Central memory CD4-positive, alpha-beta T cell (primary cell): ENCODE measurements around the gene GDF15.

ENCODE experiments used
- DNase-seq: peaks from one replicate; pipeline ENCODE4 v3.0.0; 2022

Gene GDF15

DNA sequence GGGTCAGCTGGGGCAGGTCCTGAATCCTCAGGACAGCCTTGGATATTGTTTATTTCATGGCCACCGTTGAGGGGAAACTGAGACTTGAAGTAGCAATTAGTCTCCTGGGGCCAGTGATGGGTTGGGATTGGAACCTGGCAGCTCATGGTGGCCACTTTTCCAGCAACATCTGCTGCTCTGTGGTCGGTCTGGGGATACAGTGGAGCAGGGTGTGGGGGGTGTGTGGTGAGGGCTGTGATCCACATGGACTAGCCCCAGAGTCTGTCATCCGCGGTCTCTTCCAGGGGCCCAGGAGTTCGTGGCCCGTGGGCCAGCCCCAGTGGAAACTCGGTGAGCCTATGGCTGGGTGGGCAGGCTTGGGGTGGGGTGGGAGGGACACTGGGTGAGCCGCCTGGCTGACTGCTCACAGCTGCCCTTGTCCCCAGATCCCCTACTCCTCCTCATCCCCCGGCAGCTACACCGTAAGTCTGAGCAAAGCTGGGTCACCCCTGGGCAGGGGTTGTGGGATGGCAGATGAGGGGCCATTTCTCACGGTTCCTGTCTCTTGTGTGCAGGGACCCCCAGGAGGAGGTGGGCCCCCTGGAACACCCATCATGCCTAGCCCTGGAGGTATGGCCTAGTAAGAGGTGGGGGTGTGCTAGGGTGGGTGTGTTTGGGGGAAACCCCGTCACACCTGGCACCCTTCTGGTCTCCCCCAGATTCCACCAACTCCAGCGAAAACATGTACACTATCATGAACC is 46.5 kb downstream of the GDF15 start:
- DNase-seq, result no peak

DNA sequence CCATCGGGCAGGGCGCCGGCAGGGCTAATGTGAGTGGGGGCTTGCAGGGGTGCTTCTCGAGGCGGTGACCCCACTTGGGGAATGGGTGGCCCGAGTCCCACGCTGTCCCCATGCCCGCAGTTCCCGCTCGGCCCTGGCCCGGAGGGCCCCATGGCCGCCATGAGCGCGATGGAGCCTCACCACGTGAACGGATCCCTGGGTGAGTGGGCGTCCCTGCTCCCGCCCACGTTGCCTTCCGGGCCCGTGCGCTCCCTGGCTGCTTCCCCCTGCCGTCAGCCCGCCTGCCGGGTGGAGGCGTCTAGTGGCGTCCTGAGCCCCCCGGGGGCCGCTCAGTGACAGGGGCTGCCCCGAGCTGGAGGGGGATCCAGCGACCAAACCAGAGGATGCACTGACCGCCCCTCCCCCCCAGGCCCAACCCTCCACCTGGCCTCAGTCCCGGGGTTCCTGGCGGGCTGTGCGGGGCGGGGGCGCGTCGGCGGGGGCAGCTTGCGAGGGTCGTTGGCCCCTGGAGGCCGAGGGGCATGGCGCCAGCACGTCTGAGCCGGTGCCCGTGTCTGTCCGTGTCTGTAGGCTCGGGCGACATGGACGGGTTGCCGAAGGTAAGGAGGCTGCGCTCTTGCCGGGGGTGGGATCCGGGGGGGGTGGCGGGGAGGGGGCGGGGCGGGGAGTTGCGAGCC is 47.2 kb downstream of the GDF15 start:
- DNase-seq, result no peak

GRCh38 chr19:18433735-18434398 is 47.9 kb downstream of the GDF15 start:
- no peak for DNase-seq

GRCh38 chr19:18434411-18435175 is 48.6 kb downstream of the GDF15 start:
- DNase-seq, result no peak

- DNase-seq, result no peak
Observed at GRCh38 chr19:18435178-18435841, 49.4 kb downstream of the GDF15 start.

- no peak for DNase-seq
Observed at GRCh38 chr19:18435842-18436670, 50.1 kb downstream of the GDF15 start.

DNA sequence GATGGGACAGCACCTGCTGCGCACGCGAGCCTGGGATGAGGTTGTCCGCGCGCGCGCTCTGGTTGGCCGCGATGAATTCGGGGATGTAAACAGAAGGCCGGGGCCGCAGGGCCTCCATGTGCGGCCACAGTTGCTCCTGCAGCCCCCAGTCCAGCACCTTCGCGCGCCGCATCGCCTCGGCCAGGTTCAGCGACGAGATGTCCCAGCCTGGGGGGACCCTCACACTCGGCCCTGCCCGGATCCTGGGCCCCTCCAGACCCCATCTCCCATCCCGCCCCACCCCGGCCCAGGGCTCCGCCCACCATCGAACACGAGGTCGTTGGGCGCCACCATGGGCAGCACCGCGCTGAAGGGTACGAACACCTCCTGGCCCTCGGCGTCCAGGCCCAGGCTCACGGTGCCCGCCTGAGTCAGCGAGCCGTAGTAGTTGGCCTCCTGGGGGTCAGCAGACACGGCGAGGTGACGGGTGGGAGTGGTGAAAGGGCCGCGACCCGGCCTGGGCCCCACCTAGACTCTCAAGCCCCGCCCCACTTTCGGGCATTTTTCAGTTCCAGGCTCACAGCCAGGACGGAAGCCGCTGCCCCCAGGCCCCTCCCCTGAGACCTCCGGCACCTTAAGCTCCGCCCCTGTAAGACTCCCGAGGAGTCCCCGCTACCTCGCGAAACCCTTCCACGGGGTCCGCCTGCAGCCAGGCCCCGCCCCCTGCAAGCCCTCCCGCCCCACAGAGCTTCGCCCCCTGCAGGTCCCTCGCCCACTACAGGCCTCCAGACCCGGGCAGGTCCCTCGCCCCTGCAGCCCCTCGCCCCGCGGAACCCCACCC is 50.9 kb downstream of the GDF15 start:
- DNase-seq, result peak; percentile 64

- peak; percentile 29 for DNase-seq
Observed at GRCh38 chr19:18437491-18438330, 51.8 kb downstream of the GDF15 start, which contains the start of gene ISYNA1. Gene ISYNA1, minus strand, starts transcription at chr19:18438133. Its CDS starts 154 bp downstream, at chr19:18437979.

GRCh38 chr19:18438331-18439024 is 52.5 kb downstream of the GDF15 start:
- no peak for DNase-seq
